ENCODE data around the gene DHRS11.

DHRS11 gene

GRCh38 chr17:36616061-36617029 lies 24.7 kb downstream of the DHRS11 start:
- DNase-seq: no peak

GRCh38 chr17:36617773-36618172 lies 26.1 kb downstream of the DHRS11 start:
- no peak for DNase-seq

GRCh38 chr17:36623281-36623680 lies 31.6 kb downstream of the DHRS11 start:
- no peak for DNase-seq

- DNase-seq: no peak
Observed at GRCh38 chr17:36625188-36625587, 33.5 kb downstream of the DHRS11 start.

GRCh38 chr17:36627101-36627500 lies 35.4 kb downstream of the DHRS11 start:
- peak; percentile 82 for DNase-seq

GRCh38 chr17:36628576-36628975 lies 36.9 kb downstream of the DHRS11 start:
- DNase-seq: no peak

GRCh38 chr17:36629252-36629847 lies 37.7 kb downstream of the DHRS11 start:
- DNase-seq: peak; percentile 73

- DNase-seq: no peak
Observed at GRCh38 chr17:36629970-36630502, 38.4 kb downstream of the DHRS11 start.

- DNase-seq: no peak
Observed at GRCh38 chr17:36631022-36631421, 39.3 kb downstream of the DHRS11 start.

- no peak for DNase-seq
Observed at GRCh38 chr17:36632916-36633771, 41.5 kb downstream of the DHRS11 start.

GRCh38 chr17:36640346-36640745 lies 48.7 kb downstream of the DHRS11 start:
- DNase-seq: no peak

GRCh38 chr17:36640836-36641235 lies 49.2 kb downstream of the DHRS11 start:
- no peak for DNase-seq

- no peak for DNase-seq
Observed at GRCh38 chr17:36641331-36641876, 49.7 kb downstream of the DHRS11 start.

GRCh38 chr17:36641877-36642845 lies 50.5 kb downstream of the DHRS11 start:
- DNase-seq: peak; percentile 53

- DNase-seq: peak; percentile 31
Observed at GRCh38 chr17:36643086-36643685, 51.5 kb downstream of the DHRS11 start.

GRCh38 chr17:36645422-36645821 lies 53.7 kb downstream of the DHRS11 start:
- no peak for DNase-seq

GRCh38 chr17:36647636-36648035 lies 56.0 kb downstream of the DHRS11 start:
- DNase-seq: no peak

GRCh38 chr17:36650096-36650775 lies 58.6 kb downstream of the DHRS11 start:
- peak; percentile 34 for DNase-seq

All from NCI-H1092 treated with DMSO at 0.1 percent for 48 hours (cell line).